GM21576 (cell line): Measurements from ENCODE around the gene SMKR1.
"Not testable (repeated sequence)": the region's sequence is repeated elsewhere in the genome, so short reads cannot be mapped to it uniquely, and the experiment has no call there.

ENCODE experiments used
- ATAC-seq: cut with Tn5 transposase; IDR thresholded peaks from one replicate; pipeline ENCODE4 v1.9.1; 2021; ENCODE audit warnings: mild to moderate bottlenecking, moderate library complexity; ENCODE audit not compliant: unreplicated experiment

SMKR1 gene

DNA sequence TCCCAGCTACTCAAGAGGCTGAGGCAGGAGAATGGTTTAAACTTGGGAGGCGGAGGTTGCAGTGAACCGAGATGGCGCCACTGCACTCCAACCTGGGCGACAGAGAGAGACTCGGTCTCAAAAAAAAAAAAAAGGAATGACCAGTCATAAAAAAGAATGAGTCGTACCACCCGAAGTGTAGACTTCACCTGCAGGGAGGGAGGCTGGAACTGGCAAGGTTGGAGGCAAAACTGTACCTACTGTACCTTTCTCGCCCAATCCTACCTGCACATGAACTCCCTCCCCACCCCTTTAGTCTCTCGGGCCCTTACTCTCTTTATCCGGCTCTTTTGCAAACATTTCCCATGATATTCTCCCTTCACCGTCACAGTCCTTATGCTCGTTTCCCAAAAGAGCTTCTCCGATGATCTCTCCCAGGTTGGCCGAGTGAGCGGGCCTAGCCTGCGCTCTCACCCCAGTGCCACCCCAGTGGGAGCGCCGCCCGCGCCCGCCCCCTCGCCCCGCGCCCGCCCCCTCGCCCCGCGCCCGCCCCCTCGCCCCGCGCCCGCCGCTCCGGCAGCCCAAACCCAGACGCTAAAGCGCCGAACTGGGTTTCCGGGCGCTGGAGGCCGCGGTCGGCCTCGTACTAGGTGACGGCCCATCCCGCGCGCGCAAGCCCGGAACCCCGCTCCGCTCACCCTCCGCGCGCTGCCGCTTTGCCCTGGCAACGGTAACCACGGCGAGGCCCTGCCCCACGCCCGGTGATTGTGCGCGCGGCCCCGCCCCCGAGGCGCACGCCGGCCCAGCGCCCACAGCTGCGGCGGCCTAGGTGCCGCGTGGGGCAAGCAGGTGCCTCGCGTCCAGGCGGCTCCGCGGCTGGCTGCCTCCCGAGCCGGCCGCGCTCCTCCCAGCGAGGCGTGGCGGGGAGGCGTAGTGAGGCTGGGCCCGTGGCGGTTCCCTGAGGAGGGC lies at the start of gene SMKR1:
Gene SMKR1 (plus strand): TSS at position 772 of the 948 bp plus-strand sequence. CDS start 294 bp downstream, outside the sequence.
- ATAC-seq = peak; percentile 79

DNA sequence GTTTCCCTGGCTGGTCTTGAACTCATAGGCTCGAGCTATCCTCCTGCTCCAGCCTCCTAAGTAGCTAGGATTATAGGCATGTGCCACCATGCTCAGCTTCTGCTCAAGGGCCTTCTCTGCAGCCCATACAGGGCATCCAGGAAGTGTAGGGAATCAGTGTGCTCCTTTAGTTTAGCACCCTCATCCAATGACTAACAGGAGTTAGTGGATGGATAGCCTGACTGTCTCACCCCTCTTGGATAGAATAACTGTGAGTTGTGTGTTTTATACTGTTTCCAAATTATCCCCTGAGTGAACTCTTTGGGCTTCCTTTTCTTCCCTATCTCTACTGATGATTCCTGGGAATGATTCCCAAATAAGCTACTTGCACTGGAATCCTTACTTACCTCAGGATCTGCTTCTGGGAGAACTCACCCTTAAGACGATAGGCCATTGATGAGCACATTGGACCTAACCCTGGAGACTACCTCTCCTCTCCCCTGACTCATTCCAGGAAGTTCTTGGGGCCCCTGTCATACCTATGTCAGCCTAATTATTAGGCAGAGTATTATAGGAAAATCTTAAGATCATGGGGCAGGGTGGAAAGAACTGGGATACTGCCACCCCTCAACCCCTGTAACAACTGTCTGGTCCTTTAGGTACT lies 49.6 kb upstream of the SMKR1 start:
- no peak for ATAC-seq

DNA sequence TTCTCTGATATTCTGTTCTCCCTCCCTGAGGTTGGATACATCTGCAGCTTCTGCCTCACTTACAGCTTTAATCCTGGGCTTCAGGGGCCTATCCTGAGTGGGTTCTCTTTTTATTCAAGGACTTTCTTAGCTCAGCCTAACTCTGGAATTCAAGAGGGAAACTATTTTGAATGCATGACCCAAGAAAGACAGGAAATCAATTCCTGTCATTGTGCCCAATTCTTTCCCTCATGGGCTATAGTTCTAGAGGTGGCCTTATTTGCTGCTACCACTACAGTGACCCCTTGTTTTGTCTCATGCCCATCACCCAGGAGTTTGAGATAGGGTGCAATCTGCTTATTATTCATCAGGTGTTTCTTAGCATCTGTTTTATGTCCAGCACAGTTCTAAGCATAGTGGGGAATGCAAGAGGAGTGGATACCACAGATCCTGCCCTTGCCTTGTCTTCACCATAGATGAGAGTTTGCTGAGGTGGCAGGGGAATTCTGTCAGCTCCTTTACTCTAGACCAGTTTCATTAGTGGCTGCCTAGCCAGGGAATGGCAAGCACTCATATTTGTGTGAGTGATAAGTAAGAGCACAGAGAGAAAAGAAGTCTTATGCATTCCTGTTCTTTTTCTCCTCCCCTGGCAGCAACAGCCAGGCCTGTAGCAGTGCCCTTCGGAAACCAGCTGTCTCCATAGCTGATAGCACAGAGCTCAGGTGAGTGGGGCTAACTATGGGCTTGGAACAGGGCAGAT lies 48.7 kb upstream of the SMKR1 start:
- ATAC-seq = no peak

DNA sequence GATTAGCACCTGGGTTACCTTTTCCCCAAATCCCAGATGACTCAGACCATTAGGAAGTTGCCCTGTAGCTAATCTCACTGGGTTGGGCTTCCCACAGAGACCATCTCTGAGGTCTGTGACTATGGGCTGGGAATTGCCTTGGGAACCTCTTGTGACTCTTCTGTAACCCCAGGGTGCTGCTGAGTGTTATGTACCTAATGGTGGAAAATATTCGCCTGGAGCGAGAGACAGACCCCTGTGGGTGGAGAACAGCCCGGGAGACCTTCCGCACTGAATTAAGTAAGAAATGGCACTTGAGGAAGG lies 48.1 kb upstream of the SMKR1 start:
- ATAC-seq = no peak

DNA sequence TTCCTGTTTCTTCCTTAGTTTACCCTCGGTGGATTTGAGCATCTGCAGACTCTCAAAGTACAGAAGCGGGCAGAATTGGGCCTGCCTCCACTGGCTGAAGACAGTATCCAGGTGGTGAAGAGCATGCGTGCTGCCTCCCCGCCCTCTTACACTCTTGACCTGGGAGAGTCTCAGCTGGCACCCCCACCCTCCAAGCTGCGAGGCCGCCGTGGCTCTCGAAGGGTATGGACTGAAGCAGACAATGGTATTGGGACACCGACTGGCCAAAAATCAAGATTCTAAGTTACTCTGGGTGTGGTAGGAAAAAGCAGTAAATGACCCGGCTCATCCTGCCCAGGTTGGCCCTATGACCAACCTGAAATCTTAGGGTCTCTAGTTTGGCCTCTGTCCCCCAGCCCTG lies 45.9 kb upstream of the SMKR1 start:
- ATAC-seq = no peak

DNA sequence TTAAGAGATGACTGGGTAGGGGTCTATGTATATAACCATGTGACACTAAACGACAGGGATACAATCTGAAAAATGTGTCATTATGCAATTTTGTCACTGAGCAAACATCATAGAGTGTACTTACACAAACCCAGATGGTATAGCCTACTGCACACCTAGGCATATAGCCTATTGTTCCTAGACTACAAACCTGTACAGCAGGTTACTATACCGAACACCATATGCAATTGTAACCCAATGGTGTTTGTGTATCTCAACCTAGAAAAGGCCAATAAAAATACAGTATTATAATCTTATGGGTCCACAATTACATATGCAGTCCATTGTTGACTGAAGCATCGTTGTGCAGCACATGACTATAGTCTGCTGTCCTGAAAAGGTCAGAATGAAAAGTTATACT lies 45.2 kb upstream of the SMKR1 start:
- no peak for ATAC-seq

DNA sequence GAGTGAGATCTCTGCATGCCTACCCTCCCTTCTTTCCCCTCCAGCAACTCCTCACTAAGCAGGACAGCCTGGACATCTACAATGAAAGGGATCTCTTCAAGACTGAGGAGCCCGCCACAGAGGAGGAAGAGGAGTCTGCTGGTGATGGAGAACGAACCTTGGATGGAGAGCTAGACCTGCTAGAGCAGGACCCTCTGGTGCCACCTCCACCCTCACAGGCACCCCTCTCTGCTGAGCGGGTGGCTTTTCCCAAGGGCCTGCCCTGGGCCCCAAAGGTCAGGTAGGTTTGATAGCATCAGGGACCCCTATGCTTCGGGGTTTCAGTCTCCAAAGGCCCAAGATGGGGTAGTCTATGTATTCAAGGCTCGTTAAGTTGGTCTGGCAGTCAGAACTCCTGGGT lies 44.2 kb upstream of the SMKR1 start:
- no peak for ATAC-seq

DNA sequence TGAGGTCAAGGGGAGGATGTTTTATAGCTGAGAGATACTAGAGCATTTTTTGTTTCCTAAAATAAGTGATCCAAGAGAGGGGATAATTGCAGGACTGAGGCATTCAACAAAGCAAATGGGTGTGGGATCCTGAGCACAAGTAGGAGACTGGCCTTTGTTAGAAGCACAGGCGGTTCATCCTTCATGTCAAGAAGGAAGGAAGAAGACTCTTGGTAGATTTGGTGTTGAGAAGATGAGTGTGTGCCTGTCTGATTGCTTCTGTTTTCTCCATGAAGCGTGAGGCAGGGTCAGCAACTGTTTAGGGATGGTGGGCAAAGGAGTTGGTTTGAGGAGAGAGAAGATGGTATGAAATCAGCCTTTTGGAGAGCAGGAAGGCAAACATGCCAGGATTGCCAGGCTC lies 40.5 kb upstream of the SMKR1 start:
- ATAC-seq = no peak

DNA sequence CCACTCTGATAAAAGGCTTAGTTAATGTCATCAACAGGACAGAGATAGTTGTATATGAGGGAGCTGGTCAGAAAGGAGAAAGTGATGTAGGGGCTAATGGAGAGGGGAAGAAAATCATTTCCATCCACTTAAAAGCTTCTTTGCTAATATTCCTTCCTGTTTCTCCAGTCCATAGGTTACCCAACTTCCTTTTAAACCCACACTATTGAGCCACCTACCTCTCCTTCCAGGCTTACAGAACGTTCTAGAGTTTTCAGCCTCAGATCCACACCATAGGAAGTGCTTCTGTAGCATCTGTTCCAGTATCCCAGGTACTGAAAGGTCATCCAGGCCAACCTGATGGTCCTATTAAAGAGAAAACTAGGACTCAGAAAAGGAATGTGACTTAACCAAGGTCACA lies 39.9 kb upstream of the SMKR1 start:
- no peak for ATAC-seq

DNA sequence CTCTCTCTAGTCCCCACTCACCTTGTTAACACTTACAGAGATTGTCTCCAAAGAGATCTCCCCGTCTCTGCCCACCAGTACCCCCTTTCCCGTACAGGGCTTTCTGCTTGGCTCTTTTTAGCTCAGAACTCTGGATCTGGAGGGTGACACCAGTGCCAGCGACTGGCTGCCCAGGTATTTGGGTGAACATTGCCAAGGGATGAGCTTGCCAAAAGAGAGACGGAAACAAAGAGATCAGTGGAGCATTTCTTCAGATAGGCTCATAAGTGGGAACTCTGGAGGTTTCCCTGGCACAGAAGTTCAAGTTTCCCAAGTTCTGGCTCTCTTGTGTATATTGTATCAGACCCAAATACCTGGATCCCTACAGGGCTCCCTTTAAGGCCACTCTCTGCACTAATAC lies 38.1 kb upstream of the SMKR1 start:
- ATAC-seq = no peak

DNA sequence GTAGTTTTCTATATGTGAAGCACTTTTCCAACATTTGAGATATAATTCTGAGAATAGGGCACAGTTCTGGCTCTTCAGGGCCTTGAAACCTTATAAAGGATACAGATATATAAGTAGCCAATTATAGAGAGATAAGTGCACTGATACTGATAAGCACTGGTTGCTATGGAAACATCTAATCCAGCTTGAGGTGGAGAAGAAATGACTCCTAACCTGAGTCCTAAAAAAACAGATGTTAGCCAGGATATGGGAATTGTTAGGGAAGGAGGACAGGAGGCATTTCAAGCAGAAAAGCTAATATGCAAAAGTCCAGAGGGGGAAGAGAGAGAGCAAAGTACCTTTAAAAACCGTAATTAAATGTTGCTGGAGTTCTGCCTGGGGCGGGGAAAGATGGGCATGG lies 37.3 kb upstream of the SMKR1 start:
- no peak for ATAC-seq

DNA sequence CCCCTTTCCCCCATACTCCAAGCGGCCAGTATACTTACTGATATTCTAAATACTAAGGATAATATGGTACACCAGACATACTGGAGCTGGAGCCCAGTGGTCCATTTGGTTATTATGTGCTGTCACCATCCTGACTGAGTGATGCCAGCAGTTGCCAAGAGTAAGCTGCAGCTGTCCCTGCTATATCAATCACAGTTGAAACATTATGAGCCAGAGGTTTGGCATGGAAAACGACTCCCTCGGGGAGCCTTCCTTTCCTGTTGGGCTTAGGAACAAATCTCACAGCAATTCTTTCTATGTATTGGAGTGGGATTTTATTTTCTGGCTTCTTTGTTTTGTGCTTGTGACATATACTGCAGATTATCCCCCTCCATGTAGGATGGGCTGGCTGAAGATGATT lies 35.5 kb upstream of the SMKR1 start:
- ATAC-seq = no peak

DNA sequence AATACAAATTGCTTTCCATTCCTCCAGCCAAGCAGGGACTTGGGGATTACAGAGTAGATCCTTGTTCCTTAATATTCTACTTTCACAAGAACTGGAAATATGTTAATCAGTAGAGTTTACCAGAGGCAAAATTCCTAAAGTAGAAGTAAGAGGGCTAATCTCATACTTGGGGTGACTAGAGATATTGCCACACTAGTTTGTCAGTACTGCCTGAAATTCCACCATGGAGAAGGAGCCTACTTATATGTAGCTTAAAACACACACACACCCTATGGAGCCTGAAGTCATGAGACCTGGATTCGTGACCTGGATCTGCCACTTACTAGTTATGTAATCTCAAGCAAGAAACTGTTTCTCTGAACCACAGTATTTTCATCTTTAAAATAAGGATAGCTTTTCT lies 34.2 kb upstream of the SMKR1 start:
- no peak for ATAC-seq

DNA sequence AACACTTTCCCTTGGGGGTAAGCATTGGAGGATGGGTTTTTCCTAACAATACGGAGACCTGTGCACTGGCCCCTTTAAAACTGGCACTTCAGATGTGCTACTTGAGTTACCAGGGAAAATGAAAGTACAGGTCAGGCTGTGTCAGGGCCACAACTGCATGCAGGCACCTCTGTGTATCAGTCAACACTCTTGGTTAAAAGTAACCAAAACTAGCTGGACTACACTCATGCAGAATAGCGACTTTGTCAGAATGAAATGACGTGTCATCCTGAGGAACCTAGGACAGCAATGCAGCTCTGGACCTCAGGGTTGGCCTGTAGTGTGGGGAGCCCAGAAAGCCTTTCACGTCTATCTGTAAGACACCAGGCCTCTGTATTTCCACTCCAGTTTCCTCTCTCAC lies 33.8 kb upstream of the SMKR1 start:
- ATAC-seq = no peak

DNA sequence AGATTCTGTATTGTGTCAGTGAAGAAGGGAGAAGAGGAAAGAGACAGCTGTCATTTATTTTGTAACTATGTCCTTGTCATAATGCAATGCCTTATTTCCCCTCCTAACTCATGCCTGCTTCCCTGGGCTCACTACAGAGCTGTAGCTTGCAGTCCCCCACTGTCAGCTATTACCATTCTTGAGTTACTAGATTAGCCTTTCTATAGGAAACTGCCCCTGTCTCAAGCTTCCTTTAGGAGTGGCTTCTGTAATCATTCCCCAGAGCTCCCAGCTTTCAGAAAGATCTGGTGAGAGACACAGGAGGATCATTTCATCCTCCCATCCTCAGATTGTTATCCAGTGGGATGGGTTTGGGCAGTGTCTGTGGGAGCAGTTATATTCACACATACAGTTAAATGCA lies 32.4 kb upstream of the SMKR1 start:
- ATAC-seq = no peak

DNA sequence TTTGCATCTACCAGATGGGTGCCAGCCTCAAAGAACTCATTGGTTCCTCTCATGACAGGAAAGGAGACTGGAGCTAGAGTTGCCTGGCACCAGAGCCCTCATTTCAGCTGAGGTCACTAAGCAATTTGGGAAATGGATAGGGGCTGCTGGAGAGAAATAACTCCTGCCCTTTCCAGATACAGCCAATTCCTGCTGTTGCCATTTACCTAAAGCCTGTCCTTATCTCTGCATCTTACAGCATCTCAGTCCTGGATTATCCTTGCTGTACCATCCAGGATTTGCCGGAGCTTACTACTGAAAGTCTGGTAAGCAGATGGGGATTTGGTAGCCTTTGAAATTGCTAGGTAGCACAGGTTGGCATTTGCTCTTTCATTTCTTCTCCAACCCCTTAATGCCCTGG lies 31.9 kb upstream of the SMKR1 start:
- no peak for ATAC-seq

DNA sequence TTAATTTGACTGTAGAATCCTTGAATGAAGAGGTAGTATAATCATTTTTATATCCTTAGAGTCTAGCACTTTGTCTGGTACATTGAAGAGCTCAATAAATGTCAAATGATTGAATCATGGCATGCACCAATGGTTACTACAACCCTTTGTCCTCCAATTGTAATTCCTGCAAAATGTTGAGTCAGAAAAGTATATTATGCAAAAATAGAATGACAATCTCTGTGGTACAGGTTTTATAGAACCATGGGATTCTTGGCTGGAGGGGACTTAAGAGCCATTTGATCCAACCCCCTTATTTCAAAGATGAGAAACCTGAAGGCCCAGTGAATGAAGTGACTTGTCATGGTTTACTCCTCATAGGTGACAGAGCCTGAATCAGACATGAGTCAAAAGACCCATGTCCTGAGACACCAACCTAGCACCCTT lies 30.9 kb upstream of the SMKR1 start:
- ATAC-seq = no peak

DNA sequence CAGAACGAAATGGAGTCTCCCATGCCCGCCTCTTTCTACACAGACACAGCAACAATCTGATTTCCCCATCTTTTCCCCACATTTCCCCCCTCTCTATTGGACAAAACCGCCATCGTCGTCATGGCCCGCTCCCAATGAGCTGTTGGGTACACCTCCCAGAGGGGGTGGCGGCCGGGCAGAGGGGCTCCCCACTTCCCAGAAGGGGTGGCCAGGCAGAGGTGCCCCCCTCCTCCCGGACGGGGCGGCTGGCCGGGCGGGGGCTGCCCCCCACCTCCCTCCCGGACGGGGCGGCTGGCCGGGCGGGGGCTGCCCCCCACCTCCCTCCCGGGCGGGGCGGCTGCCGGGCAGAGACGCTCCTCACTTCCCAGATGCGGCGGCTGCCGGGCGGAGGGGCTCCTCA lies 26.4 kb upstream of the SMKR1 start:
- ATAC-seq = not testable (repeated sequence)

DNA sequence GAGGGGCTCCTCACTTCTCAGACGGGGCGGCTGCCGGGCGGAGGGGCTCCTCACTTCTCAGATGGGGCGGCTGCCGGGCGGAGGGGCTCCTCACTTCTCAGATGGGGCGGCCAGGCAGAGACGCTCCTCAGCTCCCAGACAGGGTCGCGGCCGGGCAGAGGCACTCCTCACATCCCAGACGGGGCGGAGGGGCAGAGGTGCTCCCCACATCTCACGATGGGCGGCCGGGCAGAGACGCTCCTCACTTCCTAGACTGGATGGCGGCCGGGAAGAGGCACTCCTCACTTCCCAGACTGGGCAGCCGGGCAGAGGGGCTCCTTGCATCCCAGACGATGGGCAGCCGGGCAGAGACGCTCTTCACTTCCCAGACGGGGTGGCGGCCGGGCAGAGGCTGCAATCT lies 25.9 kb upstream of the SMKR1 start:
- ATAC-seq = not testable (repeated sequence)

DNA sequence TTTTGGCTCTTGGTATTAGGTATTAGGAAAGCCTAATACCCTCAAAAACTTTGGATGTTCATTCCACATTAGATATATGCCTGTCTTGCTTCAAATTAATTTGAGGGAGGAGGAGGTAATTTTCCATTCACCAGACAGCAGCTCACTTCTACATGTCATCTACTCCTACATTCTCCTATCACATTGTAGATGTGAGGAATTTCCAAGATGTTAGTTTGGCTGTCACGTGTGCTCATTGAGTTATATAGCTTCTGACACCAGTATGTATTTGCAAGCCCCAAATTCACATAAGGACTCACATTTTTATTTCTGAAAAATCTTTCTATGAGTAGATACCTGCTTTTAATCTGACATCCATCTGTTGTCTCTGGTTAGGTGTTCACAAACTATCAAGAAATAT lies 22.5 kb upstream of the SMKR1 start:
- ATAC-seq = no peak

DNA sequence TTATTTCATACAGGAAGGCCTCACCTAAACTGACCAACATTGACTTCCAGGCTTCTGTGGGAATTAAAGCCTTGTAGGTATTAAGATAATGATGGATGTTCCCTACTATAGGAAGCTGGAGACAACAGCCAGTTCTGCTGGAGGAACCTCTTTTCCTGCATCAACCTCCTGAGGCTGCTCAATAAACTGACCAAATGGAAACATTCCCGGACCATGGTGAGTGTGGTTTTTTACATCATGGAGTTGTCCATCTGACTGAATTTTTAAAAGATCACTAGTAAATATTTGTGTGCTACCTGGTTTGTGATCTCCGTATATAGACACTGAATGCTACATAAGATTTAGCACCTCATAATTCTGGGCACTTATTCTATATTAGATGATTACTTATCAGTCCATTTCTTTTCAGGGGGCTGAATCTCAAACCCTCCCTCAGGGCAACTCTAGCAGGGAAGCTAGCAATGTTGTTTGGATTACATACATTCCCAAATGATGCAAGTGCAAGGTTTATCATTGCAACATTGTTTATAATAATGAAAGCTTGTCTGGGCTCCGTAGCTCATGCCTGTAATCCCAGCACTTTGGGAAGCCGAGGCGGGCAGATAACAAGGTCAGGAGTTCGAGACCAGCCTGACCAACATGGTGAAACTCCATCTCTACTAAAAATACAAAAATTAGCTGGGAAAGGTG lies 21.5 kb upstream of the SMKR1 start:
- no peak for ATAC-seq
